IMR-90 (cell line): ENCODE results near the gene VDR.

ENCODE experiments used
- BHLHE40 ChIP-seq: fragments of 150-350 bp; IDR thresholded peaks from 2 replicates; pipeline ENCODE4 v1.6.1; 2016; ENCODE audit warnings: mild to moderate bottlenecking, low read depth, low read length
- CHD1 ChIP-seq: IDR thresholded peaks from 2 replicates; pipeline ENCODE4 v1.6.1; 2012; ENCODE audit warnings: low read depth, low read length, improper control_type of control experiment
- MAFK ChIP-seq: IDR thresholded peaks from 2 replicates; pipeline ENCODE4 v1.6.1; 2012; ENCODE audit warnings: low read depth, low read length, improper control_type of control experiment
- MAZ ChIP-seq: IDR thresholded peaks from 2 replicates; pipeline ENCODE4 v1.6.1; 2012; ENCODE audit warnings: low read depth, mild to moderate bottlenecking, low read length, improper control_type of control experiment, moderate library complexity, borderline replicate concordance
- MXI1 ChIP-seq: IDR thresholded peaks from 2 replicates; pipeline ENCODE4 v1.6.1; 2012; ENCODE audit warnings: low read depth, mild to moderate bottlenecking, low read length, moderate library complexity, borderline replicate concordance
- POLR2A ChIP-seq: IDR thresholded peaks from 2 replicates; pipeline ENCODE4 v1.6.1; 2012; ENCODE audit warnings: mild to moderate bottlenecking, low read depth, low read length
- RAD21 ChIP-seq: IDR thresholded peaks from 2 replicates; pipeline ENCODE4 v1.6.1; 2012; ENCODE audit warnings: low read length, improper control_type of control experiment
- RCOR1 ChIP-seq: IDR thresholded peaks from 2 replicates; pipeline ENCODE4 v1.6.1; 2012; ENCODE audit warnings: mild to moderate bottlenecking, low read length, improper control_type of control experiment; ENCODE audit not compliant: insufficient replicate concordance
- RFX5 ChIP-seq: IDR thresholded peaks from 2 replicates; pipeline ENCODE4 v1.8.0; 2012; ENCODE audit warnings: low read depth, mild to moderate bottlenecking, low read length, moderate library complexity
- SMC3 ChIP-seq: fragments of 150-350 bp; IDR thresholded peaks from 2 replicates; pipeline ENCODE4 v1.6.1; 2016; ENCODE audit warnings: low read depth, mild to moderate bottlenecking, antibody characterized with exemption, low read length, moderate library complexity
- USF2 ChIP-seq: fragments of 150-350 bp; IDR thresholded peaks from 2 replicates; pipeline ENCODE4 v1.6.1; 2017; ENCODE audit warnings: mild to moderate bottlenecking, antibody characterized with exemption, low read length, low read depth
- TF ChIP-seq, protein P1 (sequence below): conservative IDR thresholded peaks from 2 replicates; pipeline ENCODE4 v1.5.1; 2012; ENCODE audit warnings: mild to moderate bottlenecking, low read depth, low read length, improper control_type of control experiment
- TF ChIP-seq, protein P2 (sequence below): fragments of 150-350 bp; IDR thresholded peaks from 2 replicates; pipeline ENCODE4 v1.6.1; 2016; ENCODE audit warnings: low read depth, mild to moderate bottlenecking, low read length, moderate library complexity, borderline replicate concordance

GRCh38 chr12:47793015-47793681 lies 111.6 kb downstream of the VDR start:
- TF ChIP-seq, protein P1, sequence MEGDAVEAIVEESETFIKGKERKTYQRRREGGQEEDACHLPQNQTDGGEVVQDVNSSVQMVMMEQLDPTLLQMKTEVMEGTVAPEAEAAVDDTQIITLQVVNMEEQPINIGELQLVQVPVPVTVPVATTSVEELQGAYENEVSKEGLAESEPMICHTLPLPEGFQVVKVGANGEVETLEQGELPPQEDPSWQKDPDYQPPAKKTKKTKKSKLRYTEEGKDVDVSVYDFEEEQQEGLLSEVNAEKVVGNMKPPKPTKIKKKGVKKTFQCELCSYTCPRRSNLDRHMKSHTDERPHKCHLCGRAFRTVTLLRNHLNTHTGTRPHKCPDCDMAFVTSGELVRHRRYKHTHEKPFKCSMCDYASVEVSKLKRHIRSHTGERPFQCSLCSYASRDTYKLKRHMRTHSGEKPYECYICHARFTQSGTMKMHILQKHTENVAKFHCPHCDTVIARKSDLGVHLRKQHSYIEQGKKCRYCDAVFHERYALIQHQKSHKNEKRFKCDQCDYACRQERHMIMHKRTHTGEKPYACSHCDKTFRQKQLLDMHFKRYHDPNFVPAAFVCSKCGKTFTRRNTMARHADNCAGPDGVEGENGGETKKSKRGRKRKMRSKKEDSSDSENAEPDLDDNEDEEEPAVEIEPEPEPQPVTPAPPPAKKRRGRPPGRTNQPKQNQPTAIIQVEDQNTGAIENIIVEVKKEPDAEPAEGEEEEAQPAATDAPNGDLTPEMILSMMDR, result no peak
- no peak for TF ChIP-seq POLR2A
- TF ChIP-seq BHLHE40, result no peak
- no peak for TF ChIP-seq USF2
- no peak for TF ChIP-seq SMC3
- no peak for TF ChIP-seq RAD21
- TF ChIP-seq, protein P2, sequence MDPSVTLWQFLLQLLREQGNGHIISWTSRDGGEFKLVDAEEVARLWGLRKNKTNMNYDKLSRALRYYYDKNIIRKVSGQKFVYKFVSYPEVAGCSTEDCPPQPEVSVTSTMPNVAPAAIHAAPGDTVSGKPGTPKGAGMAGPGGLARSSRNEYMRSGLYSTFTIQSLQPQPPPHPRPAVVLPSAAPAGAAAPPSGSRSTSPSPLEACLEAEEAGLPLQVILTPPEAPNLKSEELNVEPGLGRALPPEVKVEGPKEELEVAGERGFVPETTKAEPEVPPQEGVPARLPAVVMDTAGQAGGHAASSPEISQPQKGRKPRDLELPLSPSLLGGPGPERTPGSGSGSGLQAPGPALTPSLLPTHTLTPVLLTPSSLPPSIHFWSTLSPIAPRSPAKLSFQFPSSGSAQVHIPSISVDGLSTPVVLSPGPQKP, result no peak
- no peak for TF ChIP-seq RCOR1
- no peak for TF ChIP-seq MAZ
- no peak for TF ChIP-seq MXI1
- no peak for TF ChIP-seq RFX5
- no peak for TF ChIP-seq MAFK
- TF ChIP-seq CHD1, result no peak
